ENCODE data around the gene AHCTF1.

GRCh38 chr1:246805135-246805716 lies 126.5 kb downstream of the AHCTF1 start:
- TF ChIP-seq RFX5 (IDR thresholded peaks at IDR 0.05; ENCODE audit: borderline replicate concordance, low read depth, low read length), result no peak
- TF ChIP-seq CTCF (IDR thresholded peaks at IDR 0.05; ENCODE audit: control extremely low read depth in 1 of 3, insufficient read depth in 1 of 3, low read depth in 1 of 3, low read length in 3 of 3), result no peak
